Lower lobe of right lung (tissue), 2 donors: ENCODE results near the gene GLCCI1. TPM values are rescaled to one million over a fixed set of nuclear protein-coding genes. Genes with fewer than 3 reads are reported as not detected.

Source experiments
- ATAC-seq, 2 donors: fragments of 200-7000 bp; cut with Tn5 transposase; one replicate each; pipeline ENCODE4 v1.9.1; 2020 to 2022; ENCODE audit warnings: mild to moderate bottlenecking in 2 of 2, moderate library complexity in 2 of 2
- DNase-seq: peaks from one replicate; pipeline ENCODE4 v3.0.0-alpha.2; 2020
- H3K27ac ChIP-seq: fragments of 200-600 bp; one replicate; pipeline ENCODE4 v1.8.0; 2022
- H3K27me3 ChIP-seq: fragments of 200-600 bp; one replicate; pipeline ENCODE4 v1.8.0; 2022; ENCODE audit warnings: low read depth
- H3K36me3 ChIP-seq: fragments of 200-600 bp; one replicate; pipeline ENCODE4 v1.8.0; 2022; ENCODE audit warnings: mild to moderate bottlenecking
- H3K4me1 ChIP-seq: fragments of 200-600 bp; one replicate; pipeline ENCODE4 v1.8.0; 2022
- H3K4me3 ChIP-seq: fragments of 200-600 bp; one replicate; pipeline ENCODE4 v1.8.0; 2022; ENCODE audit warnings: mild to moderate bottlenecking
- H3K9me3 ChIP-seq: fragments of 200-600 bp; one replicate; pipeline ENCODE4 v1.8.0; 2022
- CTCF ChIP-seq: fragments of 200-600 bp; IDR thresholded peaks from one replicate; pipeline ENCODE4 v1.8.0; 2022; ENCODE audit warnings: antibody characterized with exemption, mild to moderate bottlenecking
- intact Hi-C: fragments of 100-400 bp; cut with DNase I; formaldehyde crosslinking; loops from one replicate; pipeline ENCODE4 v1.11.0; 2022
- total RNA-seq: library from RNA; stranded (reverse); fragmentation: NEBNext Ultra II Directional; extraction: Animal tissue kit (Norgen Biotek cat#: 25700); gene quantifications from one replicate; pipeline ENCODE4 v1.2.1, GENCODE V29; 2021
- donor health status: DM: no; HTN: yes; CAD: no; lungs with severe emphysema.

Gene GLCCI1
- total RNA-seq, 1 donor from 2014 or later: 63.9 TPM

GRCh38 chr7:8113184-8113583 lies 144.6 kb downstream of the GLCCI1 start:
- ATAC-seq (no peak), DNase-seq (no peak)
- no peaks in the 10 kb centered on the region for H3K27me3 ChIP-seq
- intact Hi-C loops: no loop called here
- no peaks in the 10 kb centered on the region for H3K9me3 ChIP-seq
- H3K27ac ChIP-seq: no peak overlapping the region
- no peak overlapping the region for H3K4me3 ChIP-seq
- no peaks in the 10 kb centered on the region for H3K36me3 ChIP-seq
- TF ChIP-seq CTCF: no peak
- H3K4me1 ChIP-seq: no peaks in the 10 kb centered on the region

GRCh38 chr7:8114175-8114574 lies 145.6 kb downstream of the GLCCI1 start:
- no peak overlapping the region for H3K4me3 ChIP-seq
- no peaks in the 10 kb centered on the region for H3K9me3 ChIP-seq
- no peaks in the 10 kb centered on the region for H3K4me1 ChIP-seq
- ATAC-seq: no peak
- intact Hi-C loops: no loop called here
- H3K27ac ChIP-seq: no peak overlapping the region
- no peak for TF ChIP-seq CTCF
- no peaks in the 10 kb centered on the region for H3K27me3 ChIP-seq
- no peak for DNase-seq
- H3K36me3 ChIP-seq: no peaks in the 10 kb centered on the region

GRCh38 chr7:8115547-8116402 lies 147.2 kb downstream of the GLCCI1 start:
- H3K9me3 ChIP-seq: no peaks in the 10 kb centered on the region
- no peak for TF ChIP-seq CTCF
- intact Hi-C loops: no loop called here
- no peak for DNase-seq
- peaks cover 2% of the 10 kb centered on the region for H3K36me3 ChIP-seq
- H3K4me3 ChIP-seq: no peak overlapping the region
- no peaks in the 10 kb centered on the region for H3K4me1 ChIP-seq
- no peak overlapping the region for H3K27ac ChIP-seq
- H3K27me3 ChIP-seq: no peaks in the 10 kb centered on the region
- ATAC-seq: no peak

GRCh38 chr7:8117195-8117594 lies 148.6 kb downstream of the GLCCI1 start:
- Histone ChIP-seq H3K9me3 (no peaks in the 10 kb centered on the region), H3K4me1 (no peaks in the 10 kb centered on the region), H3K27ac (no peak overlapping the region), H3K36me3 (peaks cover 5% of the 10 kb centered on the region), H3K4me3 (no peak overlapping the region), H3K27me3 (no peaks in the 10 kb centered on the region)
- ATAC-seq (no peak), DNase-seq (no peak)
- TF ChIP-seq CTCF: no peak
- intact Hi-C loops: no loop called here

- no peak overlapping the region for H3K4me3 ChIP-seq
- H3K36me3 ChIP-seq: peaks cover 11% of the 10 kb centered on the region
- no peaks in the 10 kb centered on the region for H3K27me3 ChIP-seq
- no peak for DNase-seq
- intact Hi-C loops: no loop called here
- no peaks in the 10 kb centered on the region for H3K4me1 ChIP-seq
- TF ChIP-seq CTCF: no peak
- no peaks in the 10 kb centered on the region for H3K9me3 ChIP-seq
- H3K27ac ChIP-seq: no peak overlapping the region
- ATAC-seq: no peak
Observed at GRCh38 chr7:8119262-8119661, 150.7 kb downstream of the GLCCI1 start.
